GM19351 (cell line): Measurements from ENCODE around the gene UHRF1.
A peak's percentile ranks its signal among the peaks of the same experiment; 100 is the strongest.
"Not testable (repeated sequence)": the region's sequence is repeated elsewhere in the genome, so short reads cannot be mapped to it uniquely, and the experiment has no call there.

ENCODE experiments used
- ATAC-seq: cut with Tn5 transposase; IDR thresholded peaks from one replicate; pipeline ENCODE4 v1.9.1; 2021; ENCODE audit warnings: mild to moderate bottlenecking, moderate library complexity; ENCODE audit not compliant: unreplicated experiment

The UHRF1 gene

GRCh38 chr19:4932711-4933110 is 23.4 kb downstream of the UHRF1 start:
- ATAC-seq: no peak

GRCh38 chr19:4933528-4933927 is 24.2 kb downstream of the UHRF1 start:
- ATAC-seq: no peak

- no peak for ATAC-seq
Observed at GRCh38 chr19:4935444-4935843, 26.1 kb downstream of the UHRF1 start.

GRCh38 chr19:4937060-4937459 is 27.8 kb downstream of the UHRF1 start:
- ATAC-seq: no peak

GRCh38 chr19:4938461-4938860 is 29.2 kb downstream of the UHRF1 start:
- ATAC-seq: not testable (repeated sequence)

GRCh38 chr19:4939466-4939865 is 30.2 kb downstream of the UHRF1 start:
- ATAC-seq: no peak

GRCh38 chr19:4941638-4942169 is 32.4 kb downstream of the UHRF1 start:
- ATAC-seq: not testable (repeated sequence)

GRCh38 chr19:4950650-4951049 is 41.3 kb downstream of the UHRF1 start:
- ATAC-seq: not testable (repeated sequence)

- ATAC-seq: no peak
Observed at GRCh38 chr19:4951656-4952055, 42.4 kb downstream of the UHRF1 start.

GRCh38 chr19:4952945-4953344 is 43.6 kb downstream of the UHRF1 start:
- no peak for ATAC-seq

- not testable (repeated sequence) for ATAC-seq
Observed at GRCh38 chr19:4954320-4955149, 45.2 kb downstream of the UHRF1 start.

GRCh38 chr19:4955274-4955673 is 46.0 kb downstream of the UHRF1 start:
- ATAC-seq: no peak

- no peak for ATAC-seq
Observed at GRCh38 chr19:4957981-4958380, 48.7 kb downstream of the UHRF1 start.

- ATAC-seq: no peak
Observed at GRCh38 chr19:4962085-4962619, 52.9 kb downstream of the UHRF1 start.

- no peak for ATAC-seq
Observed at GRCh38 chr19:4965061-4965460, 55.8 kb downstream of the UHRF1 start.

- ATAC-seq: no peak
Observed at GRCh38 chr19:4966591-4966990, 57.3 kb downstream of the UHRF1 start.

- ATAC-seq: no peak
Observed at GRCh38 chr19:4967738-4968461, 58.6 kb downstream of the UHRF1 start.

GRCh38 chr19:4968462-4969291 is 59.4 kb downstream of the UHRF1 start, which contains the start of gene KDM4B:
Gene KDM4B (plus strand): TSS chr19:4969113. CDS start chr19:5032891, 63,778 bp downstream.
- ATAC-seq: peak; percentile 89

- ATAC-seq: peak; percentile 4
Observed at GRCh38 chr19:4969292-4969771, 60.0 kb downstream of the UHRF1 start.

- no peak for ATAC-seq
Observed at GRCh38 chr19:4969772-4970531, 60.7 kb downstream of the UHRF1 start.
